Stimulated activated naive CD8-positive, alpha-beta T cell treated with anti-CD3 and anti-CD28 coated beads, Interleukin-15, Interleukin-2, amounts not matched to agents 100 ng/mL and 50 ng/mL, for 24 hours (primary cell): ENCODE data around the gene ZNF521.

ENCODE experiments used
- H3K27ac Mint-ChIP-seq: one replicate; pipeline ENCODE4 v1.8.0; 2021; ENCODE audit warnings: mild to moderate bottlenecking, mixed read lengths
- H3K27me3 Mint-ChIP-seq: one replicate; pipeline ENCODE4 v1.8.0; 2021; ENCODE audit warnings: mixed read lengths
- H3K36me3 Mint-ChIP-seq: one replicate; pipeline ENCODE4 v1.8.0; 2021; ENCODE audit warnings: low read depth, mixed read lengths
- H3K4me1 Mint-ChIP-seq: one replicate; pipeline ENCODE4 v1.8.0; 2021; ENCODE audit warnings: low read depth, mixed read lengths
- H3K4me3 Mint-ChIP-seq: one replicate; pipeline ENCODE4 v1.8.0; 2021; ENCODE audit warnings: mild to moderate bottlenecking, mixed read lengths
- H3K9me3 Mint-ChIP-seq: one replicate; pipeline ENCODE4 v1.8.0; 2021; ENCODE audit warnings: mixed read lengths

ZNF521 gene

DNA sequence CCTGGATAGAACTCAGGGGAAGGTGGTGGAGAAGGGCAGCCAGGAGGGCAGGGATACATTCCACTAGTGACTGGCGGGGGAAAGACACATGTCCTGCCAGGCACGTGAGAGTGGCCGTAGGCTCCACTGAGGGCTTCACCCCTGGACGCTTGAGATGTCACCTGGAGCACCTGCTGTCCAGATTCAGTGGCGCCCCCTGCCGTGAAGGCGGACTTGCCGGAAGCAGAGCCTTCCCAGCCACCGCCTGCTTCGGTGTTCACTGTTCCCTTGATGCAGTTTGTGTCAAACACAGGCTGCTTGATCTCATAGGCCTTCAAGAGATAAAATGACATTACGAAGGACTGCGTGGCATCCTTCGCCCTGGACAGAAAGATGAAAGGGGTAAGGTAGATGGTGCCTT, 335.3 kb downstream of the ZNF521 start:
- Mint-ChIP-seq H3K27ac (no peak overlapping the region), H3K27me3 (no peaks in the 10 kb centered on the region), H3K4me3 (no peak overlapping the region), H3K9me3 (peaks cover 10% of the 10 kb centered on the region), H3K4me1 (no peaks in the 10 kb centered on the region), H3K36me3 (no peaks in the 10 kb centered on the region)

DNA sequence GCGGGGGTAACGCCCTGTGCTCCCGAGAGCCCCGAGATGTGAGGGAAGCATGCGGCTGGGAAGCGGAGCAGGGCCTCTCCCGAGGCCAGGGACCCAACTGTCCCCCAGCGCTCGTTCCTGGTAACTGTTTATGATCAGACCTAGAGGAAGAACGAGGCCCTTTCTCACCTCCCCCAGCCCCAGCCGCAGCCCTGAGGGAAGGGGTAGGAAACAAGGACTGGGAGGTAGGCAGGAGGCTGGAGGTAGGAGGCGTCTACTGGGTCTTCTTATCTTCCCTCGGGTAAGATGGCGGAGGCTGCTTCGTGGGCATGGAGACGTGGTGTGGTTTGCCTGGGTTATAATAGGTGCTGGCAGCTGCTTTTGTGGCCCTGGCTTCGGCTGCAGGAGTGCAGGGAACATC, 335.8 kb downstream of the ZNF521 start:
- Mint-ChIP-seq H3K36me3 (no peaks in the 10 kb centered on the region), H3K9me3 (peaks cover 8% of the 10 kb centered on the region), H3K4me3 (no peak overlapping the region), H3K27ac (no peak overlapping the region), H3K4me1 (no peaks in the 10 kb centered on the region), H3K27me3 (no peaks in the 10 kb centered on the region)
